Measurements from ENCODE around the gene SCAMP4. TPM values are rescaled to one million over a fixed set of nuclear protein-coding genes. Genes with fewer than 3 reads are reported as not detected.
A peak's percentile ranks its signal among the peaks of the same experiment; 100 is the strongest.

SCAMP4 gene, protein sequence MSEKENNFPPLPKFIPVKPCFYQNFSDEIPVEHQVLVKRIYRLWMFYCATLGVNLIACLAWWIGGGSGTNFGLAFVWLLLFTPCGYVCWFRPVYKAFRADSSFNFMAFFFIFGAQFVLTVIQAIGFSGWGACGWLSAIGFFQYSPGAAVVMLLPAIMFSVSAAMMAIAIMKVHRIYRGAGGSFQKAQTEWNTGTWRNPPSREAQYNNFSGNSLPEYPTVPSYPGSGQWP
- total RNA-seq (2016; rRNA removed; fragmentation: Illumina TruSeq; extraction: Trizol) = 10.8 and 13.7 TPM in 2 replicates
- total RNA-seq (2016; cell fraction: cytosol; rRNA removed; fragmentation: Illumina TruSeq; extraction: Trizol; ENCODE audit: low read depth) = 4.4 and 5.1 TPM in 2 replicates
- 9.1 and 12.6 TPM in 2 replicates for total RNA-seq (2016; cell fraction: insoluble cytoplasmic fraction; rRNA removed; fragmentation: Illumina TruSeq; extraction: Trizol)
- total RNA-seq (2016; cell fraction: membrane; rRNA removed; fragmentation: Illumina TruSeq; extraction: Trizol) = 10.1 and 10.7 TPM in 2 replicates
- 24.2 and 31.8 TPM in 2 replicates for total RNA-seq (2016; cell fraction: nucleus; rRNA removed; fragmentation: Illumina TruSeq; extraction: Trizol)
- polyA plus RNA-seq (2011; rRNA removed) = 10.7 and 12.8 TPM in 2 replicates
- 7.6 and 8.7 TPM in 2 replicates for polyA plus RNA-seq (2011; cell fraction: cytosol; rRNA removed)
- polyA plus RNA-seq (2011; cell fraction: nucleus; rRNA removed) = 43.5 and 55.3 TPM in 2 replicates
- 21.8 and 32.2 TPM in 2 replicates for polyA plus RNA-seq (2012)
- polyA plus RNA-seq (2016; cell fraction: cytosol; fragmentation: Illumina TruSeq; extraction: Trizol; ENCODE audit: low read depth) = 5.1 and 6.4 TPM in 2 replicates
- 10.3 and 13.4 TPM in 2 replicates for polyA plus RNA-seq (2016; cell fraction: insoluble cytoplasmic fraction; fragmentation: Illumina TruSeq; extraction: Trizol; ENCODE audit: low read depth)
- 11.5 and 11.6 TPM in 2 replicates for polyA plus RNA-seq (2016; cell fraction: membrane; fragmentation: Illumina TruSeq; extraction: Trizol; ENCODE audit: low read depth)
- 69.4 and 71.5 TPM in 2 replicates for polyA plus RNA-seq (2016; cell fraction: nucleus; fragmentation: Illumina TruSeq; extraction: Trizol; ENCODE audit: insufficient read depth, low read depth)
- polyA minus RNA-seq (2011; rRNA and poly(A)+ RNA removed; ENCODE audit: low replicate concordance) = 14.8 and 32.0 TPM in 2 replicates
- polyA minus RNA-seq (2011; cell fraction: cytosol; rRNA and poly(A)+ RNA removed) = 35.3 TPM in 2 replicates
- 13.2 and 15.5 TPM in 2 replicates for polyA minus RNA-seq (2011; cell fraction: nucleus; rRNA and poly(A)+ RNA removed)
- Bru-seq, nascent RNA = percentile 58 among the genes with signal in this experiment
- BruChase-seq, experiment 1, labeled RNA remaining after a 6-hour chase = percentile 79 among the genes with signal in this experiment
- BruChase-seq, experiment 2, labeled RNA remaining after a 2-hour chase = percentile 64 among the genes with signal in this experiment
- long read RNA-seq, experiment 1, partial matches to known transcripts = 6 of 6 reads
- long read RNA-seq, experiment 1, other reads (novel, unspliced or antisense) = 0 of 6 reads
- long read RNA-seq, experiment 2, transcript SCAMP4-201 (7 exons, 2,684 nt) = major isoform, 21 of 107 reads
- long read RNA-seq, experiment 2, partial matches to known transcripts = 71 of 107 reads
- long read RNA-seq, experiment 2, other reads (novel, unspliced or antisense) = 10 of 107 reads

DNA sequence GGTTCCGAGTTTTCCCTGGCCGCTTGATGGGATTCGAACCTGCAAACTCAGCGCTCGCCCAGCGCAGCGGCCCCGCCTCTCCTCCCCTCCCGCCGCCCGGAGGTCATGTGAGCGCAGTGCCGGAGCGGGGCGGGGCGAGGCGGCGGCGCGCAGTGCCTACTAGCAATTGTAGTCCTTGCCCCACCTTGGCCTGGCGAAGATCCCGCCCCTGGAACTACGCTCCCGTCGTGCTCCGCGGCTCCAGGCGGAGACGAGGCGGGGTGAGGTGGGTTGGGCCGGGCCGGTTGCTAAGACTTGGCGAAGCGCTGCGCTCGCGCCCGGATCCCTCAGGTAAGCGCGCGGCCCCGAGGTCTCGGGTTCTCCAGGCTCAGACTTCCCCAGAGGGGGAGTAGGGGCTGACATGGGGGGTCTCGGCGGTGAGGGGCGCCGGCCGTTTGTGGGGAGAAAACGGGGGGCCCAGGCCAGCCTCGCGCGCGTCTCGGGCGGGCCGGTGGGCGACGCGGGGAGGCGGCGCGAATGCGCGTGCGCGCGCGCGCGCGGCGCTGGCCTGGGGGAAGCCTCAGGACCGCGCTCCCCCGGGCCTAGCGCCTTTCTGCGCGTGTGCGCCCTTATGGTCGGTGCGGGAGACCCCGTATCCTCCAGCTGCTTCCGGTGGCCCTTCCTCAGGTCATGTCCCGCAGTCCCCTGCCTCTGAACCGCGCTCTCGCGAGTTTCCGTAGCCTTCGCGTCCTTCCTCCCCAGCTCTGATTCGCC is at the start of gene SCAMP4, which contains the start of gene ADAT3:
SCAMP4 (plus strand) TSS at position 290 of the 753 bp plus-strand sequence. CDS start 9,621 bp downstream, outside the sequence.
ADAT3 (plus strand) TSS at position 290 of the 753 bp plus-strand sequence. CDS start 6,649 bp downstream, outside the sequence.
- no peaks in the 10 kb centered on the region; a peak in 1 of 5 replicates for H3K36me3 ChIP-seq (replicated peaks in 1 of 2; ENCODE audit: control insufficient read depth in 1 of 2, insufficient read depth in 2 of 2, low read length in 2 of 2)
- H3K27me3 ChIP-seq (ENCODE audit: control insufficient read depth in 1 of 2, insufficient read depth in 2 of 2, low read length in 2 of 2) = no peaks in the 10 kb centered on the region
- intact Hi-C loops (cut with micrococcal nuclease; ENCODE audit: unreplicated experiment) (no loop called here), in situ Hi-C loops (cut with HindIII; ENCODE audit: extremely low pct_ligation_motif_present, low pct_unique_long_range_greater_than_20kb) (no loop called here)
- peak within 1 kb of the TSS; percentile 69 for H3K27ac ChIP-seq (ENCODE audit: extremely low read length, insufficient read depth, low read length)
- H3K9ac ChIP-seq (ENCODE audit: insufficient read depth, low read depth, low read length) = peak within 1 kb of the TSS; percentile 79
- H3K9me3 ChIP-seq (ENCODE audit: low read length) = no peaks in the 10 kb centered on the region
- H3K4me1 ChIP-seq (ENCODE audit: insufficient read depth, low read length) = peaks cover 78% of the 10 kb centered on the region
- H2AFZ ChIP-seq (ENCODE audit: low read length) = peak within 1 kb of the TSS; percentile 49
- peak within 1 kb of the TSS; percentile 77 for H3K4me2 ChIP-seq (ENCODE audit: low read depth, low read length)
- TSS peak; percentile 80 for BruUV-seq (replicated peaks)
- peaks cover 6% of the 10 kb centered on the region; the same call in 1 of the 2 replicates for H4K20me1 ChIP-seq (ENCODE audit: insufficient read depth, low read length)
- POLR2A ChIA-PET = interaction anchor here (0.5 to 3.5 kb wide), 5 partner anchors 8 to 147 kb away, joined by 3 to 14 read pairs (median 3); no protein-coding TSS in a partner anchor
- peaks cover 39% of the 10 kb centered on the region for H3K79me2 ChIP-seq (ENCODE audit: insufficient read depth, low read length)
- FAIRE-seq (peak; percentile 91), ATAC-seq (peak; percentile 80), DNase-seq (ENCODE audit: low spot score) (peak; percentile 94)
- peak within 1 kb of the TSS; percentile 62 to 75 (median 74); a peak in 5 of 6 replicates for H3K4me3 ChIP-seq (replicated peaks in 1 of 3; ENCODE audit: insufficient read depth in 1 of 3, low read depth in 2 of 3, low read length in 3 of 3)
- CTCF ChIA-PET (ENCODE audit: low intra/inter-chr PET ratio, low total read pairs) = no interaction called here
- 3% methylated on average over 27 of the region's 92 CpGs for WGBS (ENCODE audit: low lambda C conversion rate)
- no peak for TF ChIP-seq ZNF30 (CRISPR knock-in tag; IDR thresholded peaks at IDR 0.05)
- no peak for TF ChIP-seq ZFP82 (CRISPR knock-in tag; IDR thresholded peaks at IDR 0.05; ENCODE audit: borderline replicate concordance)
- TF ChIP-seq ZNF496 (CRISPR knock-in tag; IDR thresholded peaks at IDR 0.05; ENCODE audit: insufficient replicate concordance) = no peak
- no peak for TF ChIP-seq SMARCC2 (IDR thresholded peaks at IDR 0.05)
- no peak for TF ChIP-seq ZBTB1 (CRISPR knock-in tag; IDR thresholded peaks at IDR 0.05; ENCODE audit: borderline replicate concordance)
- peak; percentile 54; the same call in 1 of the 2 replicates for TF ChIP-seq KMT2A (CRISPR knock-in tag; IDR thresholded peaks at IDR 0.05)
- TF ChIP-seq, protein P1, sequence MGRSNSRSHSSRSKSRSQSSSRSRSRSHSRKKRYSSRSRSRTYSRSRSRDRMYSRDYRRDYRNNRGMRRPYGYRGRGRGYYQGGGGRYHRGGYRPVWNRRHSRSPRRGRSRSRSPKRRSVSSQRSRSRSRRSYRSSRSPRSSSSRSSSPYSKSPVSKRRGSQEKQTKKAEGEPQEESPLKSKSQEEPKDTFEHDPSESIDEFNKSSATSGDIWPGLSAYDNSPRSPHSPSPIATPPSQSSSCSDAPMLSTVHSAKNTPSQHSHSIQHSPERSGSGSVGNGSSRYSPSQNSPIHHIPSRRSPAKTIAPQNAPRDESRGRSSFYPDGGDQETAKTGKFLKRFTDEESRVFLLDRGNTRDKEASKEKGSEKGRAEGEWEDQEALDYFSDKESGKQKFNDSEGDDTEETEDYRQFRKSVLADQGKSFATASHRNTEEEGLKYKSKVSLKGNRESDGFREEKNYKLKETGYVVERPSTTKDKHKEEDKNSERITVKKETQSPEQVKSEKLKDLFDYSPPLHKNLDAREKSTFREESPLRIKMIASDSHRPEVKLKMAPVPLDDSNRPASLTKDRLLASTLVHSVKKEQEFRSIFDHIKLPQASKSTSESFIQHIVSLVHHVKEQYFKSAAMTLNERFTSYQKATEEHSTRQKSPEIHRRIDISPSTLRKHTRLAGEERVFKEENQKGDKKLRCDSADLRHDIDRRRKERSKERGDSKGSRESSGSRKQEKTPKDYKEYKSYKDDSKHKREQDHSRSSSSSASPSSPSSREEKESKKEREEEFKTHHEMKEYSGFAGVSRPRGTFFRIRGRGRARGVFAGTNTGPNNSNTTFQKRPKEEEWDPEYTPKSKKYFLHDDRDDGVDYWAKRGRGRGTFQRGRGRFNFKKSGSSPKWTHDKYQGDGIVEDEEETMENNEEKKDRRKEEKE (IDR thresholded peaks at IDR 0.05) = no peak
- TF ChIP-seq ZNF660 (CRISPR knock-in tag; IDR thresholded peaks at IDR 0.05; ENCODE audit: borderline replicate concordance, low read depth) = no peak
- no peak for TF ChIP-seq ZNF253 (CRISPR knock-in tag; IDR thresholded peaks at IDR 0.05; ENCODE audit: borderline replicate concordance)
- TF ChIP-seq SIN3B (IDR thresholded peaks at IDR 0.05; ENCODE audit: low read length) = no peak
- no peak for TF ChIP-seq JUN (CRISPR knock-in tag; IDR thresholded peaks at IDR 0.05)
- TF ChIP-seq U2AF2 (IDR thresholded peaks at IDR 0.05; ENCODE audit: low read depth, low read length) = no peak
- TF ChIP-seq SATB2 (CRISPR knock-in tag; IDR thresholded peaks at IDR 0.05) = no peak
- no peak for TF ChIP-seq ZNF207 (IDR thresholded peaks at IDR 0.05; ENCODE audit: borderline replicate concordance)
- peak; percentile 49; the same call in 1 of the 2 replicates for TF ChIP-seq MIXL1 (CRISPR knock-in tag; IDR thresholded peaks at IDR 0.05)
- no peak for TF ChIP-seq HOXA9 (CRISPR knock-in tag; IDR thresholded peaks at IDR 0.05; ENCODE audit: borderline replicate concordance)

Measured in HepG2 (cell line).